HepG2 (cell line): Measurements from ENCODE around the gene SLC43A1. TPM values are rescaled to one million over a fixed set of nuclear protein-coding genes. Genes with fewer than 3 reads are reported as not detected.
A peak's percentile ranks its signal among the peaks of the same experiment; 100 is the strongest.

ENCODE experiments used
- GRHL1 ChIP-seq: sonication (generic); formaldehyde crosslinking; conservative IDR thresholded peaks from 2 replicates; pipeline ENCODE4 v1.8.0; 2022; ENCODE audit warnings: missing genetic modification reagents
- PLSCR1 ChIP-seq: sonication (generic); formaldehyde crosslinking; IDR thresholded peaks from 2 replicates; pipeline ENCODE4 v1.5.0; 2020; ENCODE audit warnings: missing genetic modification reagents, mild to moderate bottlenecking, borderline replicate concordance
- PPARG ChIP-seq: conservative IDR thresholded peaks from 2 replicates; pipeline ENCODE4 v1.6.1; 2016; ENCODE audit warnings: missing biosample characterization, missing genetic modification reagents
- SNAPC5 ChIP-seq: sonication (generic); formaldehyde crosslinking; IDR thresholded peaks from 2 replicates; pipeline ENCODE4 v1.8.1; 2023; ENCODE audit warnings: mild to moderate bottlenecking, missing genetic modification reagents, borderline replicate concordance
- SOX13 ChIP-seq, 3 experiments: fragments of 450-650 bp in 1 of 3; sonication (generic) in 1 of 3; formaldehyde crosslinking in 1 of 3; IDR thresholded peaks in 2 of 3; conservative IDR thresholded peaks in 1 of 3; 2 replicates each; pipeline versions ENCODE4 v1.5.0 to v1.6.1; 2016 to 2020; ENCODE audit warnings: antibody characterized with exemption in 1 of 3, mild to moderate bottlenecking in 1 of 3, missing compliant biosample characterization in 1 of 3, missing genetic modification reagents in 1 of 3, moderate library complexity in 1 of 3
- SOX6 ChIP-seq, 2 experiments: fragments of 450-650 bp in 1 of 2; sonication (generic) in 1 of 2; formaldehyde crosslinking in 1 of 2; IDR thresholded peaks; 2 replicates each; pipeline versions ENCODE4 v1.4.0 to v1.6.1; 2017 to 2020; ENCODE audit warnings: antibody characterized with exemption in 1 of 2, mild to moderate bottlenecking in 1 of 2, missing genetic modification reagents in 1 of 2
- TFE3 ChIP-seq: IDR thresholded peaks from 2 replicates; pipeline ENCODE4 v1.6.1; 2016
- TIGD3 ChIP-seq: sonication (generic); formaldehyde crosslinking; IDR thresholded peaks from 2 replicates; pipeline ENCODE4 v1.5.1; 2020; ENCODE audit warnings: mild to moderate bottlenecking, missing genetic modification reagents, borderline replicate concordance
- ZNF20 ChIP-seq: sonication (generic); formaldehyde crosslinking; IDR thresholded peaks from 2 replicates; pipeline ENCODE4 v1.4.0; 2020; ENCODE audit warnings: mild to moderate bottlenecking, moderate library complexity, missing genetic modification reagents
- ZNF574 ChIP-seq: sonication (generic); formaldehyde crosslinking; IDR thresholded peaks from 2 replicates; pipeline ENCODE4 v1.4.0; 2020; ENCODE audit warnings: missing genetic modification reagents
- ZNF773 ChIP-seq: sonication (generic); formaldehyde crosslinking; IDR thresholded peaks from 2 replicates; pipeline ENCODE4 v1.4.0; 2020; ENCODE audit warnings: missing genetic modification reagents, borderline replicate concordance
- ZNF777 ChIP-seq: sonication (generic); formaldehyde crosslinking; IDR thresholded peaks from 2 replicates; pipeline ENCODE4 v1.4.0; 2020; ENCODE audit warnings: missing genetic modification reagents
- ZSCAN20 ChIP-seq: sonication (generic); formaldehyde crosslinking; IDR thresholded peaks from 2 replicates; pipeline ENCODE4 v1.4.0; 2020; ENCODE audit warnings: missing genetic modification reagents, mild to moderate bottlenecking, borderline replicate concordance
- polyA plus RNA-seq, 8 experiments: library from polyadenylated mRNA; depleted of rRNA in 3 of 8; stranded (reverse) in 7 of 8; unstranded in 1 of 8; fragments of >200 nt; fragmentation: Illumina TruSeq in 4 of 8; extraction: Trizol in 4 of 8; gene quantifications; 2 replicates each; pipeline versions ENCODE4 v1.2.1 to v1.2.3, GENCODE V29; 2011 to 2016; ENCODE audit warnings: low read depth in 4 of 8, missing spikeins in 1 of 8, mixed read lengths in 1 of 8; ENCODE audit not compliant: insufficient read depth in 1 of 8
- total RNA-seq, 5 experiments: library from RNA; depleted of rRNA; stranded (reverse); fragments of >200 nt; fragmentation: Illumina TruSeq; extraction: Trizol; gene quantifications; 2 replicates each; pipeline ENCODE4 v1.2.3, GENCODE V29; 2016; ENCODE audit warnings: low read depth in 1 of 5
- TF ChIP-seq, protein P1 (sequence below): sonication (generic); formaldehyde crosslinking; IDR thresholded peaks from 2 replicates; pipeline ENCODE4 v1.5.0; 2020; ENCODE audit warnings: mild to moderate bottlenecking, missing genetic modification reagents

Gene SLC43A1
- total and polyA plus RNA-seq, 2 of the 13 experiments (the other 11 are each of a cell fraction or from before 2014, with no cell fraction given): 72.3 to 87.6 TPM

DNA sequence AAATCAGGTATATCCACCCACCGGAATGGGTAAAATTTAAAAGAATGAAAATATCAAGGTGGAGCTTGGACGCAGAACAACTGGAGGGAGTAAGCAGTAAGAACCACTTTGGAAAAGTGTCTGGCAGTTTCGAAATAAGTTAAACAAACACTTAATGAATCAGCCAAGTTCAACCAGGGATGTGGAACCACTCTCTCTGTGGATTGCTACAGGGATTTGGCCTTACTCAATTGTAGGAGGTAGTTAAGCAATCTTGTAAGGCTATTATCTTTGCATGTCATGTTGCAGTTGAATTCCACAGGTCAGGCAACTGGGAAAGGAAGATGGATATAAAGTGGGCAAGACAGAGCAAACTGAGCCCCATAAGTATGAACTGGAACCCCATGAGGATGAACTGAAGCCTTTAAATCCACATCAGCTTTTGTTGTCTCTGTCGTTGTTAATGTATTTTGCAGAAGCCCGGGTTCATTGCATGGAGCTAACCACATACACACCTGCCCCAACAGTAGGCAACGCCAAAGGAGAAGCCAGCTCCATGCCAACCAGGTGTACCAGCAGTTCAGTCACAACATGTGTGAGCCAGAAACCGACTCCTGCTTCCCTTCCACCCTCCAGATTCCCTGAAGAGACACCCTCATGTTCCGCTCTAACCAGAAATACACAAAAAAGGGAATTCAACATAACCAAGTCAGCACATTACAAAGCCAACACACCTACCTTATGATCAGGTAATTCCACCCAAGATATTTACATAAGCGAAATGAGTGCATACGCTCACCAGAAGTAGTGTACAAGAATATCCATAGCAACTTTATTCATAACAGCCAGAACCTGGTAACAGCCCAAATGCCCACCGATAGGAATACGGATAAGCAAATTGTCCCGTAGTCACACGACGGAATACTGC is 80.6 kb downstream of the SLC43A1 start (continued):
- TF ChIP-seq ZNF574 (CRISPR knock-in tag) (peak; percentile 45; the same call in 1 of the 2 replicates), SNAPC5 (CRISPR knock-in tag) (no peak), ZNF20 (CRISPR knock-in tag) (no peak), ZNF777 (CRISPR knock-in tag) (no peak), TIGD3 (no peak), ZNF773 (CRISPR knock-in tag) (no peak), SOX6 (IDR thresholded peaks at IDR 0.05) (no peak), SOX6 (CRISPR knock-in tag; IDR thresholded peaks at IDR 0.05) (peak; percentile 94), GRHL1 (CRISPR knock-in tag) (no peak), PPARG (CRISPR knock-in tag) (peak; percentile 53; the same call in 1 of the 2 replicates), TFE3 (CRISPR knock-in tag) (0 out of 2 replicates have a peak, but pooled peaks have one; percentile 33), ZSCAN20 (CRISPR knock-in tag) (no peak), SOX13 (IDR thresholded peaks at IDR 0.05) (peak; percentile 62; the same call in 1 of the 2 replicates), SOX13 (CRISPR knock-in tag; conservative IDR thresholded peaks at IDR 0.05 in 1 of 2, IDR thresholded peaks at IDR 0.05 in 1 of 2) (peak in 1 of 2 experiments; percentile 90; a peak in 2 of 4 replicates), PLSCR1 (CRISPR knock-in tag) (no peak)
- TF ChIP-seq, protein P1, sequence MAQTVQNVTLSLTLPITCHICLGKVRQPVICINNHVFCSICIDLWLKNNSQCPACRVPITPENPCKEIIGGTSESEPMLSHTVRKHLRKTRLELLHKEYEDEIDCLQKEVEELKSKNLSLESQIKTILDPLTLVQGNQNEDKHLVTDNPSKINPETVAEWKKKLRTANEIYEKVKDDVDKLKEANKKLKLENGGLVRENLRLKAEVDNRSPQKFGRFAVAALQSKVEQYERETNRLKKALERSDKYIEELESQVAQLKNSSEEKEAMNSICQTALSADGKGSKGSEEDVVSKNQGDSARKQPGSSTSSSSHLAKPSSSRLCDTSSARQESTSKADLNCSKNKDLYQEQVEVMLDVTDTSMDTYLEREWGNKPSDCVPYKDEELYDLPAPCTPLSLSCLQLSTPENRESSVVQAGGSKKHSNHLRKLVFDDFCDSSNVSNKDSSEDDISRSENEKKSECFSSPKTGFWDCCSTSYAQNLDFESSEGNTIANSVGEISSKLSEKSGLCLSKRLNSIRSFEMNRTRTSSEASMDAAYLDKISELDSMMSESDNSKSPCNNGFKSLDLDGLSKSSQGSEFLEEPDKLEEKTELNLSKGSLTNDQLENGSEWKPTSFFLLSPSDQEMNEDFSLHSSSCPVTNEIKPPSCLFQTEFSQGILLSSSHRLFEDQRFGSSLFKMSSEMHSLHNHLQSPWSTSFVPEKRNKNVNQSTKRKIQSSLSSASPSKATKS (CRISPR knock-in tag): no peak
